Muscle layer of colon (tissue), 2 donors: Measurements from ENCODE around the gene MX2.
"Not testable (repeated sequence)": the region's sequence is repeated elsewhere in the genome, so short reads cannot be mapped to it uniquely, and the experiment has no call there.

Experiments used
- H3K27ac ChIP-seq: one replicate; pipeline ENCODE4 v1.7.0; 2013; ENCODE audit warnings: low read depth, mild to moderate bottlenecking, low read length, moderate library complexity
- H3K27me3 ChIP-seq, 2 donors: one replicate each; pipeline ENCODE4 v1.7.0; 2013; ENCODE audit warnings: low read length in 2 of 2, mild to moderate bottlenecking in 2 of 2; ENCODE audit not compliant: insufficient read depth in 2 of 2, control insufficient read depth in 1 of 2
- H3K36me3 ChIP-seq: one replicate; pipeline ENCODE4 v1.7.0; 2013; ENCODE audit warnings: mild to moderate bottlenecking, low read length; ENCODE audit not compliant: insufficient read depth
- H3K4me1 ChIP-seq: one replicate; pipeline ENCODE4 v1.7.0; 2013; ENCODE audit warnings: mild to moderate bottlenecking, low read length; ENCODE audit not compliant: insufficient read depth
- H3K4me3 ChIP-seq, 2 donors: one replicate each; pipeline ENCODE4 v1.7.0; 2013; ENCODE audit warnings: low read length in 2 of 2, low read depth in 1 of 2, mild to moderate bottlenecking in 1 of 2, moderate library complexity in 1 of 2
- H3K9ac ChIP-seq: one replicate; pipeline ENCODE4 v1.7.0; 2013; ENCODE audit warnings: low read length
- H3K9me3 ChIP-seq: one replicate; pipeline ENCODE4 v1.7.0; 2013; ENCODE audit warnings: mild to moderate bottlenecking, low read length
- donor health status: abdominal sarcoma.
- donor health status: Adenocarcinoma of cecum.

The MX2 gene

DNA sequence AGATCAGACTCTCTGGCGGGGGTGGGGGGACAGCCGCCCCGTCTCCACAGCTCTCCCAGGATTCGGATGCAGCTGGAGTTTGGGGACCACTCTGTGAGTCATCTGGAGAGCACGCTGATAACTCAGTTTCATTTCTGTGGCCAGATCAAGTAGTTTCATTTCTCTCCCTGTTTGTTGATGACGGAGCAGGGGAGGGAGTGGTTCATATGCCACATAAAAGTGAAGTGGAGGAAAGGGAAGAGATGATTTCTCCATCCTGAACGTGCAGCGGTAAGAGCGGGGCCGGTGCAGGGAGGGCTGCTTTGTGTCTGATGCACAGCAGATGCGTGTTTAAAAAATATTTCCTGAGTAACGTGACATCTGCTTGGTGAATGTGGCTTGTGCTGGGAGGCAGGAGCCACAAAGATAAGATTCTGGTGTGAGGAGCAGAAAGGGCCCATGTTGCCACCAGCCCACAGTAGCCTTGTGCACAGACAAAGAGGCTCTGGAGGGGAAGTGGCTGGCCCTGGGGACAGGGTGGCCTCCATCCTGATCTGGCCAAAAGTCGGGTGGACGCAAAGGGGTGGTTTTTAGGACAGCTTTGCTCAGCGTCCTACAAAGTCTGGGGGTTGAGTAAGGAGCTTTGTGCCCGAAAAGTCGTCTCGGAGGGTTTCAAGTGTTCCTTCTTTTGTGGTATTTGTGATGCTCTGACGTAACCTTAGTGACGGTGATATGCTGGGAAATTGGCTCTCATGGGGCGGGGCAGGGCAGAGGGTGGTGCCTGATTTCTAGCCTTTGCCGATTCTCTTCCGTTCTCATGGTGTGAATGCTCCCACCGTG lies at the start of gene MX2:
Gene MX2 (plus strand): TSS at position 242 of the 819 bp plus-strand sequence. CDS start 14,880 bp downstream, outside the sequence.
- Histone ChIP-seq H3K4me3 (peak within 1 kb of the TSS in 1 of 2 donors; percentile 61), H3K4me1 (peaks cover 5% of the 10 kb centered on the region), H3K9me3 (no peaks in the 10 kb centered on the region), H3K9ac (no peak within 1 kb of the TSS), H3K27ac (no peak within 1 kb of the TSS), H3K27me3 (no peaks in the 10 kb centered on the region), H3K36me3 (no peaks in the 10 kb centered on the region)

- H3K27me3 ChIP-seq, result peaks cover 0 to 31% of the 10 kb centered on the region in 2 donors
- H3K9ac ChIP-seq, H3K4me3 ChIP-seq, H3K4me1 ChIP-seq, H3K27ac ChIP-seq, H3K36me3 ChIP-seq, H3K9me3 ChIP-seq: not testable (repeated sequence)
Measured at GRCh38 chr21:41313285-41314164, 48.3 kb upstream of the MX2 start.

- Histone ChIP-seq H3K27me3 (peaks cover 0 to 26% of the 10 kb centered on the region in 2 donors), H3K9me3 (no peaks in the 10 kb centered on the region), H3K27ac (no peak overlapping the region), H3K36me3 (no peaks in the 10 kb centered on the region), H3K4me3 (no peak overlapping the region), H3K9ac (no peak overlapping the region), H3K4me1 (no peaks in the 10 kb centered on the region)
Measured at GRCh38 chr21:41315726-41316125, 46.1 kb upstream of the MX2 start.

GRCh38 chr21:41316200-41317062 lies 45.4 kb upstream of the MX2 start, which contains the start of gene FAM3B:
Gene FAM3B (plus strand): TSS chr21:41316801. CDS start chr21:41316880, 79 bp downstream.
- H3K9ac ChIP-seq, result no peak within 1 kb of the TSS
- H3K27me3 ChIP-seq, result peaks cover 0 to 26% of the 10 kb centered on the region in 2 donors
- H3K4me3 ChIP-seq, result no peak within 1 kb of the TSS
- H3K4me1 ChIP-seq, result no peaks in the 10 kb centered on the region
- H3K36me3 ChIP-seq, result no peaks in the 10 kb centered on the region
- no peaks in the 10 kb centered on the region for H3K9me3 ChIP-seq
- no peak within 1 kb of the TSS for H3K27ac ChIP-seq

DNA sequence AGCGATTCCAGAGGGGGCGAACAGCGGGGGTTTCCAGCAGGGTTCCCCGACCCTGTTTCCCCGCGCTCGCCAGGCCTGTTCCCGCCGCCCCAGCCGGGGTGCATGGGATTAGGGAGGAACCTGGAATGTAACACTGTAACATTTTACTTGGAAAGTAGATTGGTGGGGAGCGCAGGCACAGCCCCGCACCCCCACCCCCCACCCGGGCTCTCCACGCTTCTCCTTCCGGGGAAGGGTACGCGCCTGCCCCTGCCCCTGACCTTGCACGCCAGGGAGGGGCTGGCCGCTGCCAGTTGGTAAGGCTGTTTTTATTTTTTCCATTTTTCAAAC lies 44.8 kb upstream of the MX2 start:
- Histone ChIP-seq H3K27ac (no peak overlapping the region), H3K9me3 (no peaks in the 10 kb centered on the region), H3K36me3 (no peaks in the 10 kb centered on the region), H3K9ac (no peak overlapping the region), H3K4me3 (no peak overlapping the region), H3K4me1 (no peaks in the 10 kb centered on the region), H3K27me3 (peaks cover 0 to 26% of the 10 kb centered on the region in 2 donors)

DNA sequence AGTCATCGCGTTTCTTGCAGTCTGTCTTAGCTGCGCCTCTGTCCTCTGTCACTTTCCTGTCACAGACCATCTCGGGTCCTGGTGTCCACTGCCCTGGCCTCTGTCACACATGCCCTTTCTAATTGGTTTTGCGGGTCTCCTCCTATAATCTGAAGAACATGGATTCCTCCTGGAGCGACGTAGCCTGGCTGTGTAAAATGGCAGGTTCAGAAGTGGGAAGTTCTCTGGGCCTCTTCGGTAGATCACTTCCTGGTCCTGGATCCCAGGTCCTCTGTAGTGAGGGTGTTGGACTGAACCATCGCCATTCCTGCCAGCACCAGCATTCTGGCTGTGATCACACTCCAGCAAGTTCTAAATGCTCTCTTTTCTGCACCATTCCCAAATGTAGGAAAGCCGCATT lies 44.4 kb upstream of the MX2 start:
- H3K27ac ChIP-seq, result no peak overlapping the region

GRCh38 chr21:41318218-41318617 lies 43.6 kb upstream of the MX2 start:
- Histone ChIP-seq H3K9me3 (no peaks in the 10 kb centered on the region), H3K4me1 (no peaks in the 10 kb centered on the region), H3K36me3 (no peaks in the 10 kb centered on the region), H3K27ac (no peak overlapping the region), H3K4me3 (no peak overlapping the region), H3K9ac (no peak overlapping the region), H3K27me3 (peaks cover 0 to 26% of the 10 kb centered on the region in 2 donors)

More for the DNA sequence above, 44.4 kb upstream of the MX2 start:
- no peaks in the 10 kb centered on the region for H3K36me3 ChIP-seq
- peaks cover 0 to 26% of the 10 kb centered on the region in 2 donors for H3K27me3 ChIP-seq
- H3K4me3 ChIP-seq, result no peak overlapping the region
- H3K9ac ChIP-seq, result no peak overlapping the region
- no peaks in the 10 kb centered on the region for H3K4me1 ChIP-seq
- no peaks in the 10 kb centered on the region for H3K9me3 ChIP-seq

GRCh38 chr21:41319273-41319672 lies 42.6 kb upstream of the MX2 start:
- Histone ChIP-seq H3K4me3 (no peak overlapping the region), H3K9ac (no peak overlapping the region), H3K27ac (no peak overlapping the region), H3K27me3 (peaks cover 0 to 26% of the 10 kb centered on the region in 2 donors), H3K9me3 (no peaks in the 10 kb centered on the region), H3K4me1 (no peaks in the 10 kb centered on the region), H3K36me3 (no peaks in the 10 kb centered on the region)

GRCh38 chr21:41321211-41321907 lies 40.5 kb upstream of the MX2 start:
- no peaks in the 10 kb centered on the region for H3K4me1 ChIP-seq
- H3K9ac ChIP-seq, result no peak overlapping the region
- no peak overlapping the region for H3K4me3 ChIP-seq
- no peaks in the 10 kb centered on the region for H3K36me3 ChIP-seq
- no peaks in the 10 kb centered on the region for H3K9me3 ChIP-seq
- H3K27me3 ChIP-seq, result peaks cover 0 to 16% of the 10 kb centered on the region in 2 donors
- no peak overlapping the region for H3K27ac ChIP-seq

DNA sequence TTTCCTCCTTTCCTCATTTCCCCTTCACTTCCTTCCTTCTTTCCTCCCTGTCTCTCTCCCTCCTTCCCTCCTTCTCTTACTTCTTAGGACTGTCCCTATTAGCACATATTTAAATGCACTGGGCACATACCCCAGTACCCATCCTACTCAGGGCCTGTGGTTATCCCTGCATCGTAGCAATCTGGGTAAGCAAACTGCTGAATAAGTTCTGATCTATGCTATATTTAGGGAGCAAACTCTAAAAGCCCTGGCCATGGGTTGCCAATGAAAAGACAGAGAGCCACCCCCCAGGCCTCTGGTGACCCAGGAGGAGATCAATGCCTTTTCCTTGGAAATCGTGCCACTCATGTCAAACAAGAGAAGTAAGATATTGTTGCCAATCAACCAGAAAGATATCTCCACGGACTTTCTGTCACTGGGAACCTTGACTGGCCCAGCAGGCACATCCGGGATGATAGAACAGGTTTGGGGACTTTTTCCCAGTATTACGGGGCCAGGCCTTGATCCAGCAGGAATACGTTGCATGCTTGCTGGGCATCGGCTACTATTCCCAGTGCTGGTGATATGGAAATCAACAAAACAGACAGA lies 39.8 kb upstream of the MX2 start:
- Histone ChIP-seq H3K36me3 (no peaks in the 10 kb centered on the region), H3K27me3 (peaks cover 0 to 10% of the 10 kb centered on the region in 2 donors), H3K9me3 (no peaks in the 10 kb centered on the region), H3K27ac (no peak overlapping the region), H3K4me1 (no peaks in the 10 kb centered on the region), H3K4me3 (no peak overlapping the region), H3K9ac (no peak overlapping the region)
